ENCODE data around the gene FGF8.

Gene FGF8

GRCh38 chr10:101775273-101776160, at the start of gene FGF8:
Gene FGF8 (minus strand): TSS chr10:101776114. CDS start chr10:101775900, 214 bp downstream.
- no peak for DNase-seq

DNA sequence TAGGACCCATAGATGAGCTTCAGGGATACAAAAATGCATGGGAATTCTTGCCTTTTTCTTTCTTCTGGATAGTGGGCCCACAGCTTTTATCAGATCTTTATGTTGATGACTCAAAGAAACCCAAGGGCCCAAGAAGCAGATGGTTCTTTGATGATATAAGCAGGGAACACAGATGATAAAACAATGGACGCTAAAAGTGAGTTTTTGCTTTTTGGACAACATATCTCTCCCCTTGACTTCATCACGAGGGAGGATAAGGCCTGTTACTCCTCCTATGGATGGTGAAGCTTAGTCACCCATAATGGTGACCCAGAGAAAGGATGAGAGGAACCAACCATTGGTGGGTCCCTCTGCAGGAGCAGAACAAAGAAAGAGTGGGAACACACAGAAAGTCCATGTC, 48.8 kb upstream of the FGF8 start:
- no peak for DNase-seq

DNA sequence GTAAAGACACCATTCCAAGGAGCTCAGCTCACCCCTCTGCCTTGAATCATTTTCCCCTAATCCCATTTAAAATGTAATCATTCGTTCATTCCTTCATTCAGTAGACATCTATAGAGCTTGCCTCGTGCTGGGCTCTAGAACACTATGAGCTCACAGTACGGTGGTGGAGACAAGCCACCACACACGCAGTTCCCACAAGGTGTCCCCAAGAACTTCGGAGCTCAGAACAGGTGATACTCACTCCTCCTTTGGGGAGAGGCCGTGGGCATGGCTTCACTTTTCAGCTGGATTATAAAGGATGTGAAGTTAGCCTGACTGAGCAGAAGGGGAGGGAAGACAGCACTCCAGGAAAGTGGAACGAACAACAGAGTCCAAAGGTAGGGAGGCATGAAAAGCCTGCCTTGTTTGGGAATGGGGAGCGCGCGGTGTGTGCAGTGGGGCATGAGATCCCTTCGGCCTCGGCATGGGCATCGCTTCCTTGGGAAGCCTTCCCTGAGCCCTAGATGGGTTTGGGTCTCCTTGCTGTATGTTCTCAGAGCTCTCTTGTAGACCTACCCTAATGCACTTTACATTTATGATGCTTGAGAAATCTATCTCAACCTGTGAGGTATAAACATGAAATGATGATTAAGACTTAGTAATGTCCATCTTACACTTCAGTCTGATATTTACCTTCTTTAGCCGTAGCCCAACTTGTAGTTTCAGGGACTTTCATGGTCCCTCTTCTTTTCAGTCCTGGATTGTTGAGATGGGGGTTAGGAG, 43.1 kb upstream of the FGF8 start:
- no peak for DNase-seq

GRCh38 chr10:101818119-101818871, 42.4 kb upstream of the FGF8 start, which contains the start of gene OGA:
Gene OGA (minus strand): TSS chr10:101818444. CDS start chr10:101818022, 422 bp downstream.
- DNase-seq, result peak; percentile 97

- peak in 1 of 2 experiments; percentile 66 for DNase-seq
These were observed 41.6 kb upstream of the FGF8 start for GRCh38 chr10:101817337-101818118.

DNA sequence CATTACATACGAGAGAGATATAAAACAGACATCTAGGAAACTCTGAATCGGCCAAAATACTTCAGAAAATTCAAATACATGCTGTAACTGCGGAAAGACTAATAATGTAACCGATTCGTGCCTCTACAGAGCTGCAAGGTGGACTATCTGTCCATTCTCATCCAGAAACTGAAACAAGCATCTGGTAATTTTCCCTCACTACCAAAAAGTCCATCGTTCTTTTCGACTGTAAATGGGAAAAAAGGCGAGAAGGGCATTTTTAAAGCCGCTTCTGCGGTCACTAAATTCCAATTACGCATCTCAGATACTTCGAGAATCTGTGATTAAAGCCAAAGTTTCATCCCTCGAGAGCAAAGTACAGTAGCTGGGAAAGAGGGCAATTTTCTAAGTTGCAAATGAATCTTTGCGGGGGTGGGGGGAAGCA, 41.0 kb upstream of the FGF8 start:
- DNase-seq, result no peak

DNA sequence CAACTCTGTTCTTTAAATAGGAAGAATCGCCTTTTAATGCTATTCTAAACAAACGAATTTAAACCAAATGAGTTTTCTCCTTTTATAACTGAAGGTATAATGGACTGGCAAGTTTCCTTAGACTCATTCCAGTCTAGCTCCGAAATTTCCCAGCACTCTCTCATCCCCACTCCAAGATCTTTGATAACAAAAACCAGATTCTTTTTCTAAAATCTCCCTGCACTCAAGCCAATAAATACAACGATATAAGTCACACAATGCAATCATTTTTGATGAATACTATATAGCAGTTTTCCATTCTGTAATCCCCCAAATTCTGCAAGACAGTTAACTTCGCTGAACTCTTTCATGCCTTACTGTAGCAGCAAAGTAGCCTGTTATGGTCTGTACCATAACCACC, 40.5 kb upstream of the FGF8 start:
- no peak for DNase-seq

DNA sequence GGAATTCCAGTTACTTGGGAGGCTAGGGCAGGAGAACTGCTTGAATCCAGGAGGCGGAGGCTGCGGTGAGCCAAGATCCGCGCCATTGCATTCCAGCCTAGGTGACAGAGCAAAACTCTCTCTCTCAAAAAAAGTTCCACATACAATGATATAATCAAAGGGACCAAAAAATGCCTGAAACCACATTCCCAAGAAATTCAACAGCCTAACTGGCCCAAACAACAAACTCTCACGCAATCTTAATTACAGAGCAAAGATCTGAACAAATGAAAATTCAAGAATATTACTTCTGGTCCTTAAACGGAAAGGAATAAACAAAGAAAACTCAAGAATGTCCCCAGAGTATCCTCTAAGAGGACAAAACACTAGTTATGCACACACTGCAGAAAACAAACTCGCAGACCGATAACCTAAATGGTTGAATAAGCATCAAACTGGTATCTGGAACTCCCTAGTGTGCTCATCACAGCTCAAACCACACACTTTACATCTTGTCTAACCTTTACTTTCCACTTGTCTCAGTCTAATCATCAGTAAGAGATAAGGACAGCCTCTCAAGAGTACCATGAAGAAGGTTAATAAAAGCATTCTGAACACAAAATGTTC, 38.7 kb upstream of the FGF8 start:
- no peak for DNase-seq

DNA sequence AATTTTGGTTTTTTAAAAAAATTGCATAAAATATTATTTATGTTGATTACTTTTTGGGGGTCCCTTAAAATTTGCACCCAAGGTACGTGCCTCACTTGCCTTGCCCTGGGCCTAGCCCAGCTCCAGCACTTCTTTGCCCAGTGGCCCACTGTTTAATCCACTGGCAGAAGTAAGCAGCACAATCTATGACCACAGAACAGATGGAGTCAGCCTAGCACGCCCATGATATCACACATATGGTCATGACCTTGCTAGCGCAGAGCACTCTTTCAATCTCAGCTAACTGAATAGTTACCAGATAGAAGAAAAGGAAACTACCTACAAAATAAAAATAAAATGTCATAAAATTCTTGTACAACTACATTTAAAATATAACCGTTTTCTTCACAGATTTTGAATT, 36.7 kb upstream of the FGF8 start:
- no peak for DNase-seq

- no peak for DNase-seq
These were observed 31.2 kb upstream of the FGF8 start for GRCh38 chr10:101807158-101807557.

DNA sequence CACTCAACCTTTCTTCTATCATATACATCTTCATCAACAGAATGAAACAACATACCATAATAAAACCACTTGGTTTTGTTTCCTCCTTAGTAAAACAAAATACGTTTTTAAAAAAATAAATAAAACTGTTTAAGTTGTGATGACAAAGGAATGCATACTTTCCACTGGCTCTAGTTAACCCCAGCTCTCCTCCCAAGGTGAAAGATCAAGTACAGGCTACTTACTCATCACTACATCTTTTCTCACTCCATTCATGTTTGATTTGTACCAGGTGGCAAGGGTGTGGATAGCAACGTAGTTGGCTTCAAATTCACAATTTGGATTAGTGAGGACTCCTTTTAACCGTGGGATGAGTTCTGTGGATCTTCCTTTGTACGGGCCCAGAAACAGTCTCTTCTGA, 27.6 kb upstream of the FGF8 start:
- DNase-seq, result no peak

- no peak for DNase-seq
These were observed 21.6 kb upstream of the FGF8 start for GRCh38 chr10:101797403-101798059.

DNA sequence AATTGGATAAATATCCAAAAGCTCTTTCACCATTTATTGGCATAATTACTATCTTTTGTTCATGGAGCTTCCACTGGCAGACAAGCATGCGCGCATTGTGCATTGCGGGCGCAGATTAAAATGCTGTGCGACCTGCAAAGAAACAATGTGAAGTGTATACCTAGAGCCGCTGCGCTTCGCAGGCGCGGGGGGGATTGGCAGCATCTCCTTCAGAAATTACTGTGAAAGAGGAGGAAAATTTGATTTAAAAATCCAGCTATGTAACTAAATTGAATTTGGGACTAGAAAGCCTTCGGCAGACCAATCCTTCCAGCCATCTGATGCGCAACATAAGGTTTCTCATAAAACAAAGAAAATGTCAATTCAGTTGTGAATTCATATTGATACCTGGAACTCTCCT, 17.6 kb upstream of the FGF8 start:
- no peak for DNase-seq

- no peak for DNase-seq
These were observed 13.8 kb upstream of the FGF8 start for GRCh38 chr10:101789686-101790085.

DNA sequence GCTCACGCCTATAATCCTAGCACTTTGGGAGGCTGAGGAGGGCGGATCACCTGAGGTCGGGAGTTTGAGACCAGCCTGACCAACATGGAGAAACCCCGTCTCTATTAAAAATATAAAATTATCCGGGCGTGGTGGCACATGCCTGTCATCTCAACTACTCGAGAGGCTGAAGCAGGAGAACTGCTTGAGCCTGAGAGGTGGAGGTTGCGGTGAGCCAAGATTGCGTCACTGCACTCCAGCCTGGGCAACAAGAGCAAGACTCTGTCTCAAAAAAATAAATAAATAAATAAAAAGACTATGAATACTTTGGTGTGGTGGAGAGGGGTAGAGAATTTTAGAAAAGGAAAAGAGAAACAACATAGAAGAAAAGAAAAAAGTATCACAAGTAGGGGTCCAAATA, 13.3 kb upstream of the FGF8 start:
- peak in 1 of 2 experiments; percentile 14 for DNase-seq

- no peak for DNase-seq
These were observed 9.9 kb upstream of the FGF8 start for GRCh38 chr10:101785801-101786200.

- no peak for DNase-seq
These were observed 8.6 kb upstream of the FGF8 start for GRCh38 chr10:101784558-101784957.

DNA sequence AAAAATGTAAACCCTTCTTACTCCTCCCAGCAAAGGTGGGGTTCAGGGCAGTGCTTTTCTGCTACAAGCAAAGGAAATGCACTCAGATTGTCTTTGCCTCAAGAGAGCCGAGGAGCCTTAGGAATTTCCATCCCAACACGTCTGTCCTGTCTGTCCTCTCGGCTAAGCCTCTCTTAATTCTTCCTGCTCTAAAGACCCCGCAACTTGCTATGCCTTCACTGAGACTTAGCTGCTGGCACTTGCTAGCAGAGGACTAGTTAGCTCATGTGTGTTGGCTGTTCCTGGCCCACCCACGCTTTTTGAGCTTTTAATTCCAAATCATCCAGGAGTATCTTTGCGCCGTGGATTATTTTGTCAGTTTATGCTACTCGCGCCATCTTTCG, 7.8 kb upstream of the FGF8 start:
- DNase-seq, result peak; percentile 26 to 29

- DNase-seq, result peak; percentile 92 to 94
These were observed 7.2 kb upstream of the FGF8 start, which contains the start of gene NPM3 for GRCh38 chr10:101782811-101783735. Gene NPM3 (minus strand): TSS chr10:101783446. CDS start chr10:101783390, 56 bp downstream.
